HepG2 (cell line): ENCODE data around the gene TLR5. TPM values are rescaled to one million over a fixed set of nuclear protein-coding genes. Genes with fewer than 3 reads are reported as not detected.
A peak's percentile ranks its signal among the peaks of the same experiment; 100 is the strongest.

Experiments
- ATAC-seq: fragments of 200-7000 bp; cut with Tn5 transposase; 3 replicates; pipeline ENCODE4 v1.9.1; 2020; ENCODE audit warnings: mild to moderate bottlenecking, moderate library complexity
- BruUV-seq: library from RNA; stranded (reverse); fragments of 400-500 nt; replicated peaks from 2 replicates; lab custom pipeline; 2021; lab: Mats Ljungman, UMichigan
- CTCF ChIA-PET: fragments of 300-600 bp; formaldehyde crosslinking; extraction: SDS; loops from one replicate; lab custom pipeline; 2021; ENCODE audit warnings: low total read pairs, inconsistent platforms, low intra/inter-chr PET ratio; lab: Yijun Ruan, JAX
- POLR2A ChIA-PET: fragments of 350-600 bp; sonication (Branson Sonifier 250); formaldehyde crosslinking; loops from one replicate; lab custom pipeline; 2020; ENCODE audit warnings: antibody characterized with exemption, inconsistent platforms; lab: Yijun Ruan, JAX
- DNase-seq: peaks from one replicate; pipeline ENCODE4 v3.0.0-alpha.2; 2015; ENCODE audit warnings: low spot score
- FAIRE-seq: peaks from 3 replicates; lab custom pipeline; 2011; peaks lifted over from hg19 to GRCh38; lab: Jason Lieb, UNC
- H2AFZ ChIP-seq: one replicate; pipeline ENCODE4 v1.6.1; 2011; ENCODE audit warnings: low read length, inconsistent platforms
- H3K27ac ChIP-seq: fragments of 300-600 bp; 3 replicates; pipeline ENCODE4 v1.8.0; 2011; ENCODE audit warnings: mixed run types, mild to moderate bottlenecking, mixed read lengths, low read length, inconsistent platforms; ENCODE audit not compliant: insufficient read depth; ENCODE audit errors: extremely low read length
- H3K27me3 ChIP-seq, 2 experiments: fragments of 200-600 bp in 1 of 2; 2 replicates in 1 of 2; 3 replicates in 1 of 2; pipeline versions ENCODE4 v1.6.0 to v1.8.0; 2011; ENCODE audit warnings: low read length in 2 of 2, mild to moderate bottlenecking in 2 of 2, moderate library complexity in 2 of 2, inconsistent platforms in 1 of 2; ENCODE audit not compliant: insufficient read depth in 2 of 2, control insufficient read depth in 1 of 2
- H3K36me3 ChIP-seq, 2 experiments: fragments of 200-600 bp in 1 of 2; replicated peaks in 1 of 2; 2 replicates in 1 of 2; 3 replicates in 1 of 2; pipeline versions ENCODE4 v1.5.1 to v1.8.0; 2011; ENCODE audit warnings: low read length in 2 of 2, inconsistent platforms in 1 of 2; ENCODE audit not compliant: insufficient read depth in 2 of 2, control insufficient read depth in 1 of 2
- H3K4me1 ChIP-seq: 2 replicates; pipeline ENCODE4 v1.5.1; 2012; ENCODE audit warnings: low read length, inconsistent platforms; ENCODE audit not compliant: insufficient read depth
- H3K4me2 ChIP-seq: 2 replicates; pipeline ENCODE4 v1.6.0; 2011; ENCODE audit warnings: low read depth, low read length, inconsistent platforms
- H3K4me3 ChIP-seq, 3 experiments: fragments of 200-600 bp in 1 of 3; sonication (generic), shearing (Covaris generic) in 1 of 3; replicated peaks in 1 of 3; 2 replicates each; pipeline ENCODE4 v1.5.1; 2011 to 2016; ENCODE audit warnings: low read length in 3 of 3, inconsistent platforms in 2 of 3, low read depth in 2 of 3, mild to moderate bottlenecking in 2 of 3, control low read depth in 1 of 3, mixed read lengths in 1 of 3; ENCODE audit not compliant: insufficient read depth in 1 of 3
- H3K79me2 ChIP-seq: one replicate; pipeline ENCODE4 v1.6.1; 2011; ENCODE audit warnings: low read length, inconsistent platforms; ENCODE audit not compliant: insufficient read depth
- H3K9ac ChIP-seq: 2 replicates; pipeline ENCODE4 v1.6.0; 2011; ENCODE audit warnings: mild to moderate bottlenecking, low read depth, low read length, inconsistent platforms; ENCODE audit not compliant: insufficient read depth
- H3K9me3 ChIP-seq: 2 replicates; pipeline ENCODE4 v1.5.1; 2012; ENCODE audit warnings: mild to moderate bottlenecking, low read length
- H4K20me1 ChIP-seq: 2 replicates; pipeline ENCODE4 v1.6.0; 2011; ENCODE audit warnings: inconsistent platforms, mild to moderate bottlenecking, low read length, moderate library complexity; ENCODE audit not compliant: insufficient read depth
- ELF1 ChIP-seq: sonication (generic); formaldehyde crosslinking; IDR thresholded peaks from 2 replicates; pipeline ENCODE4 v1.4.0; 2020; ENCODE audit warnings: missing genetic modification reagents
- ELF3 ChIP-seq: IDR thresholded peaks from 2 replicates; pipeline ENCODE4 v1.6.1; 2016; ENCODE audit warnings: missing genetic modification reagents, missing compliant biosample characterization
- FOXO1 ChIP-seq: sonication (generic); formaldehyde crosslinking; IDR thresholded peaks from 2 replicates; pipeline ENCODE4 v1.4.0; 2020; ENCODE audit warnings: missing genetic modification reagents
- GATAD2A ChIP-seq: IDR thresholded peaks from 2 replicates; pipeline ENCODE4 v1.6.1; 2016
- NRL ChIP-seq: sonication (generic); formaldehyde crosslinking; IDR thresholded peaks from 2 replicates; pipeline ENCODE4 v1.5.0; 2020; ENCODE audit warnings: missing genetic modification reagents, mild to moderate bottlenecking, moderate library complexity, borderline replicate concordance
- RXRB ChIP-seq: IDR thresholded peaks from 2 replicates; pipeline ENCODE4 v1.6.1; 2016; ENCODE audit warnings: borderline replicate concordance, missing genetic modification reagents, missing compliant biosample characterization
- SKI ChIP-seq: fragments of 450-650 bp; IDR thresholded peaks from one replicate; pipeline ENCODE4 v1.6.1; 2018; ENCODE audit warnings: mild to moderate bottlenecking; ENCODE audit not compliant: partially characterized antibody
- TFAP4 ChIP-seq: sonication (generic); IDR thresholded peaks from 2 replicates; pipeline ENCODE4 v1.6.1; 2016; ENCODE audit warnings: low read depth, borderline replicate concordance
- ZNF263 ChIP-seq: sonication (generic); formaldehyde crosslinking; IDR thresholded peaks from 2 replicates; pipeline ENCODE4 v1.4.0; 2020; ENCODE audit warnings: missing genetic modification reagents
- ZNF333 ChIP-seq: sonication (generic); formaldehyde crosslinking; IDR thresholded peaks from 2 replicates; pipeline ENCODE4 v1.4.0; 2020; ENCODE audit warnings: mild to moderate bottlenecking, missing genetic modification reagents, borderline replicate concordance
- ZNF34 ChIP-seq: sonication (generic); formaldehyde crosslinking; IDR thresholded peaks from 2 replicates; pipeline ENCODE4 v1.4.0; 2020; ENCODE audit warnings: mild to moderate bottlenecking, missing genetic modification reagents, borderline replicate concordance
- ZNF383 ChIP-seq: sonication (generic); formaldehyde crosslinking; IDR thresholded peaks from 2 replicates; pipeline ENCODE4 v1.4.0; 2020; ENCODE audit warnings: missing genetic modification reagents, mild to moderate bottlenecking, borderline replicate concordance
- ZNF574 ChIP-seq: sonication (generic); formaldehyde crosslinking; IDR thresholded peaks from 2 replicates; pipeline ENCODE4 v1.4.0; 2020; ENCODE audit warnings: missing genetic modification reagents
- ZNF580 ChIP-seq: IDR thresholded peaks from 2 replicates; pipeline ENCODE4 v1.6.1; 2016; ENCODE audit warnings: low read depth, borderline replicate concordance
- ZNF782 ChIP-seq: sonication (generic); formaldehyde crosslinking; IDR thresholded peaks from 2 replicates; pipeline ENCODE4 v1.4.0; 2020; ENCODE audit warnings: missing genetic modification reagents, mild to moderate bottlenecking, borderline replicate concordance
- ZNF83 ChIP-seq: sonication (generic); formaldehyde crosslinking; IDR thresholded peaks from 2 replicates; pipeline ENCODE4 v1.4.0; 2020; ENCODE audit warnings: missing genetic modification reagents, mild to moderate bottlenecking, borderline replicate concordance
- ZSCAN21 ChIP-seq: sonication (generic); formaldehyde crosslinking; IDR thresholded peaks from 2 replicates; pipeline ENCODE4 v1.8.0; 2022; ENCODE audit warnings: mild to moderate bottlenecking, missing genetic modification reagents, moderate library complexity, borderline replicate concordance
- WGBS: methylation state at CpG from one replicate; pipeline ENCODE4 v1.1.6; 2017; ENCODE audit warnings: low lambda C conversion rate; 5-methylcytosine and 5-hydroxymethylcytosine counted together
- in situ Hi-C: cut with HindIII; loops from 2 replicates; pipeline ENCODE4 v1.10.0; 2017; ENCODE audit warnings: low pct_unique_long_range_greater_than_20kb; ENCODE audit not compliant: extremely low pct_ligation_motif_present
- intact Hi-C: fragments of 100-400 bp; cut with micrococcal nuclease; formaldehyde crosslinking; loops from one replicate; pipeline ENCODE4 v1.10.0; 2022; ENCODE audit not compliant: unreplicated experiment
- polyA plus RNA-seq, 8 experiments: library from polyadenylated mRNA; depleted of rRNA in 3 of 8; stranded (reverse) in 7 of 8; unstranded in 1 of 8; fragments of >200 nt; fragmentation: Illumina TruSeq in 4 of 8; extraction: Trizol in 4 of 8; gene quantifications; 2 replicates each; pipeline versions ENCODE4 v1.2.1 to v1.2.3, GENCODE V29; 2011 to 2016; ENCODE audit warnings: low read depth in 4 of 8, missing spikeins in 1 of 8, mixed read lengths in 1 of 8; ENCODE audit not compliant: insufficient read depth in 1 of 8
- total RNA-seq, 5 experiments: library from RNA; depleted of rRNA; stranded (reverse); fragments of >200 nt; fragmentation: Illumina TruSeq; extraction: Trizol; gene quantifications; 2 replicates each; pipeline ENCODE4 v1.2.3, GENCODE V29; 2016; ENCODE audit warnings: low read depth in 1 of 5

TLR5 gene
- total and polyA plus RNA-seq, 2 of the 13 experiments (the other 11 are each of a cell fraction or from before 2014, with no cell fraction given): not detected

- TF ChIP-seq ZSCAN21 (no peak), ELF1 (CRISPR knock-in tag) (no peak), ZNF333 (no peak), NRL (no peak), GATAD2A (CRISPR knock-in tag) (no peak), ZNF83 (no peak), ZNF34 (CRISPR knock-in tag) (no peak), ZNF383 (CRISPR knock-in tag) (no peak)
- DNase-seq: no peak
- Histone ChIP-seq H2AFZ (no peak overlapping the region), H3K4me3 (no peak overlapping the region), H3K9me3 (no peaks in the 10 kb centered on the region), H3K36me3 (no peaks in the 10 kb centered on the region), H3K27ac (no peak overlapping the region), H3K4me2 (no peak overlapping the region), H4K20me1 (no peaks in the 10 kb centered on the region), H3K27me3 (peaks cover 0 to 6% of the 10 kb centered on the region in 2 experiments; a peak in 1 of 5 replicates), H3K9ac (no peak overlapping the region), H3K79me2 (no peaks in the 10 kb centered on the region), H3K4me1 (peaks cover 10% of the 10 kb centered on the region)
- 21% methylated on average over 3 of the region's 3 CpGs for WGBS
- CTCF ChIA-PET: no interaction called here
- no peak for ATAC-seq
- in situ Hi-C loops: no loop called here
- FAIRE-seq: no peak
- POLR2A ChIA-PET: no interaction called here
- BruUV-seq: no TSS peak
- intact Hi-C loops: no loop called here
Observed at GRCh38 chr1:223179280-223179679, 36.2 kb upstream of the TLR5 start.

GRCh38 chr1:223177681-223178080 is 34.6 kb upstream of the TLR5 start:
- no peak overlapping the region for H3K27ac ChIP-seq
- no peak overlapping the region for H2AFZ ChIP-seq
- ChIA-PET CTCF (no interaction called here), POLR2A (no interaction called here)
- H3K4me2 ChIP-seq: peak overlapping the region; percentile 42; the same call in 1 of the 2 replicates
- peak overlapping the region in 1 of 3 experiments; percentile 26; a peak in 1 of 6 replicates for H3K4me3 ChIP-seq
- 3% methylated on average over 5 of the region's 5 CpGs for WGBS
- BruUV-seq: no TSS peak
- DNase-seq (peak; percentile 56), ATAC-seq (peak; percentile 96), FAIRE-seq (peak; percentile 50)
- no peaks in the 10 kb centered on the region for H4K20me1 ChIP-seq
- peaks cover 0 to 6% of the 10 kb centered on the region in 2 experiments; a peak in 1 of 5 replicates for H3K27me3 ChIP-seq
- no peaks in the 10 kb centered on the region for H3K79me2 ChIP-seq
- intact Hi-C loops: no loop called here
- H3K36me3 ChIP-seq: no peaks in the 10 kb centered on the region
- H3K9ac ChIP-seq: no peak overlapping the region
- peaks cover 10% of the 10 kb centered on the region for H3K4me1 ChIP-seq
- no peaks in the 10 kb centered on the region for H3K9me3 ChIP-seq
- in situ Hi-C loops: no loop called here
- TF ChIP-seq ZNF263 (CRISPR knock-in tag): peak; percentile 67
- TF ChIP-seq ELF3 (CRISPR knock-in tag): peak; percentile 99
- TF ChIP-seq ZNF580 (CRISPR knock-in tag): 0 out of 2 replicates have a peak, but pooled peaks have one; percentile 22
- TF ChIP-seq SKI: peak; percentile 95
- peak; percentile 79 for TF ChIP-seq RXRB
- TF ChIP-seq TFAP4: peak; percentile 28; the same call in 1 of the 2 replicates
- peak; percentile 52; the same call in 1 of the 2 replicates for TF ChIP-seq GATAD2A (CRISPR knock-in tag)
- no peak for TF ChIP-seq ZNF782
- TF ChIP-seq ZNF574: 0 out of 2 replicates have a peak, but pooled peaks have one; percentile 32
- peak; percentile 49; the same call in 1 of the 2 replicates for TF ChIP-seq FOXO1 (CRISPR knock-in tag)
